ENCODE data around the gene MEP1A.
"Not testable (repeated sequence)": the region's sequence is repeated elsewhere in the genome, so short reads cannot be mapped to it uniquely, and the experiment has no call there.

Gene MEP1A

DNA sequence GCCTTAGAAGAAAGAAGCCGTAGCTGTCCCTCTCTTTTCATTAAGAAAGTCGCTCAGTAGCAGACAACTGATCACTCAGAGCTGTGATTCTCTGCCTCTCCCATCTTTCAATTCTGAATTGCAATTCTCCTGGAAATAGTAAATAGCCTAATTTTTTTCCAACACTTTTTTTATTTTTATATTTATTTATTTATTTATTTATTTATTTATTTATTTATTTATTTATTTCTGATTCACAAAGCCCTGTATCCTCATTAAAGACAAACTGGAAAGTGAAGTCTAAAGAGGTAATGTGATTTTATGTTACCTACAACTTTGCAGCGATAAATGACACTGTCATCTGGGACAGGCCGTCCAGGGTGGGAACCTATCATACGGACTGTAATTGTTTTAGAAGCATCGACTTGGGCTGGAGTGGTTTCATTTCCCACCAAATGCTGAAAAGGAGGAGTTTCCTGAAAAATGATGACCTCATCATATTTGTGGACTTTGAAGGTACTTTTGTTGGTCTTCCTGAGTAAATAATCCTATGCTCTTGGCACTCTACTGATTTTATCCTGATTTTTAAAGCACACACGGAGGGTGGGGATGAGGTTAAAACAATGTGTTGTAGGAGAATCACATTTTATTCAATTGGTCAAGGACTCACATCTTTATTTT lies 41.2 kb downstream of the MEP1A start:
- DNase-seq, result not testable (repeated sequence)

GRCh38 chr6:46834991-46835390 lies 41.8 kb downstream of the MEP1A start:
- not testable (repeated sequence) for DNase-seq

- no peak for DNase-seq
Measured at GRCh38 chr6:46838033-46838432, 44.8 kb downstream of the MEP1A start.

- not testable (repeated sequence) for DNase-seq
Measured at GRCh38 chr6:46842252-46842846, 49.2 kb downstream of the MEP1A start.

DNA sequence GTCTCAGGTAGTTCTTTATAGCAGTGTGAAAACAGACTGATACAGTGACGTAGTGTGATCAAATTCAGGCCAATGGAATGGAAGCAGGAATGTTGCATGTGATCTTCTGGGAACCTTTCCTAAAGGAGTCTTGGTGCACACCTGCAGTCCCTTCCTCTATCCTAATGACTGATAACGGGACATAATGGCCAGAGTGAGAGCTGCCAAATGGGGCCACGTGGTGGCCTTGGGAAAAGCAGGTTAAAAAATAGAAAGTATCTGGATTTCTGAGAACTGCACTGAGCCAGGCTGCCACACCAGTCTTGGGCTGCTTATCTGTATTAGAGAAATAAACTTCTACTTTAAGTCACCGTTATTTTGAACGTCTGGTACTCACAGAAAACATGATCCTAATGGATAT lies 51.9 kb downstream of the MEP1A start:
- DNase-seq, result no peak

GRCh38 chr6:46848684-46849360 lies 55.6 kb downstream of the MEP1A start:
- DNase-seq, result peak; percentile 49

- DNase-seq, result no peak
Measured at GRCh38 chr6:46849361-46849690, 56.1 kb downstream of the MEP1A start.

DNA sequence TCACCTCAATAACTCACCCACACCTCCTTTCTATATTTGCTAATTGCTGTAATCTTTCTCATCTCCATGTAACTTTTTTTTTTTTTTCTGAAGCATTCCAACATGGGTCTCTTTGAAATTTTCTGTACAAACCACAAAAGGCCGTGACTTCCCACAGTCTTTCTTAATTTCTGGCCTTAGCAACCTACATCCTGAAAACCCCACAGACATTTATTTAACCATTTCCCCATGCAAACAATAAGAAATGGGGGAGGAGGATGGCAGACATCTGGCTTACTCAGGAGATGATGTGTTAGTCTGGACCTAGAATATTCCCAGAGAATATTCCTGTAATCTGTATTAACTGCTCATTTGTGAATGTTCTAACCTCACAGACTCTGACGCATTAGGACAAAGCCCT lies 57.6 kb downstream of the MEP1A start:
- no peak for DNase-seq

GRCh38 chr6:46851576-46851975 lies 58.4 kb downstream of the MEP1A start:
- DNase-seq, result not testable (repeated sequence)

- peak; percentile 11 for DNase-seq
Measured at GRCh38 chr6:46855966-46856365, 62.8 kb downstream of the MEP1A start.

GRCh38 chr6:46862381-46862780 lies 69.2 kb downstream of the MEP1A start:
- no peak for DNase-seq

DNA sequence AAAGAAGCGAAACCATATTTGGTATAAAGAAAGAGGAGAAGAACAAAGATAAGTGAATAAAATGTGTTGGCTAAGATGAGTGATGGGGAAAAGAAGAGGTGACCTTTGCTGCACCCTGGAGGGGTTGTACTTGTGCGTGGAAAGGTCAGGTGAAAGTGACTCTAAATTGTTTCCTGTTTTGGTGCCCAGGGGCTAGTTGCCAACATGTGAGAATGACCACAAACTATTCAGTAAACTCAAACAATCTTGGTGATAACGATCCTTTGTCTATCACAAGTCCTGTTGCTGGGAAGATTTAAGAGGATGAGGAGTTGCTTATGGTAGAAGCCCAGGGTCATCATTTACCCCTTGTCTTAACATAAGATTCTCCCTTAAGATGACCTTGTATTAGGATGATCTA lies 70.6 kb downstream of the MEP1A start:
- no peak for DNase-seq

DNA sequence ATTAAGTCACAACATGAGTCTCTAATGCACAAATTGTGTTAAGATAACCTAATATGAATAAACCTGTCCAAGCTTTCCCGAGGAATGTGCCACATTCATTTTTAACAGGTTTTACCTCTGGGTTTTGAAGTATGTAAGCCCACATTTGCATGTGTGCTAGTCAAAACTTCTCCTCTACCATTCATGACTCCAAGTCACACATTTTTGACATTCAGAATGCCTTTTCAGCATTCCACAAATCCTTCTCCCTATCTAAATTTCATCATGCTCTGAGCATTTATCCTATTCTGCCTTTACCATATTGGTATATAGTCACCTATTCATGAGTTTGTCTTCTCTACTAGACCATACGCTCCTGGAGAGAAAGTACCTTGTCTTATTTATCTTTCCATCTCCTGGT lies 72.0 kb downstream of the MEP1A start:
- no peak for DNase-seq

GRCh38 chr6:46867411-46867810 lies 74.2 kb downstream of the MEP1A start:
- no peak for DNase-seq

DNA sequence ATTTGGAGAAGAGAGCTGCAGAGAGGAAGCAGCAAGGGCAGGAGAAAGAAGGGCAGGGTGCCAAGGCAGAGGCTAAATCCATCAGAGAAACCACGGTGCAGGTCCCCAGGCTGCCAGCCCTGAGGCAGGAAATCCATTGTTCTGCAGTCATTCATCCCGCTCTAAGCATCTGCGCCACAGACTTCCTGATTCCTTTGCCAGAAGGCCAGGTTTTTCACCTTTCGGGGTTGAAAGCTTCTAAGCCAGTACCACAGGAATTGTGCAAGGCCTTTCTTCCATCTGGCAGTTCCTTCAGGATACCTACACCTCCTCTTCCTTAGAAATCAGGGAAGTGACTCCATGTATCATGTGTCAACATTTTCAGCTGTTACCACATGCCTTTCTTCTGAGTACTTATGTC lies 82.9 kb downstream of the MEP1A start:
- DNase-seq, result no peak

DNA sequence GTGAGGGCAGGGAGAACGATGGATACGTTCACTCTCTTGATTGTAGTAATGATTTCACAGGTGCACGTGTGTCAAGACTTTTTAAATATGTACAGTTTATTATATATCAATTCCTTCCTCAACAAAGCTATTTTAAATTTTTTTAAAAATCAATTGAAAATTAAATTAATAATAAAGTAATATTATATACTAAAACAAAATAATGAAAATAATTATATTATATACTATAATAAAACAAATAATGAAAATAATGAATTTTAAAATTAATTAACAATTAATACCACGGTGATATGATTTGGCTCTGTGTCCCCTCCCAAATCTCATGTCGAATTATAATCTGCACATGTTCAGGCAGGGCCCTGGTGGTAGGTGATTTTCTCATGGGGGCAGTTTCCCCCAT lies 85.8 kb downstream of the MEP1A start:
- no peak for DNase-seq

DNA sequence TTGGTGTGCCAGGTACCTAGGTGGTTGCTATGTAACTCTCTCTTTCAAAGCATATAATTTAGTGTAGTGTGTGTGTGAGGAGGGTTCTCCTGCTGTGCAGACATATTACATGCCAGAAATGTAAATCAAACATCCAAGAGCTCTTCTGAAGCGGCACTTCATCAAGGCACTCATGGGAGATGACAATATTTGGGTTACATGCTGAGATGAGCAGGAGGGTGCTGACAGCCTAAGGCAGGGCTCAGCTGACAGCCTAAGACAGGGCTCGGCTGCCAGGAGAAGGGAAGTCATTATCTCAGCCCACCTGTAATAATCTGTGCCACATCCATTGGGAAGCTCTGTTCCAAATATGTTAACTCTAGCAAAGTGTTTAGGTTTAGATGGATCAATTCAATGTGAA lies 89.5 kb downstream of the MEP1A start:
- no peak for DNase-seq

- no peak for DNase-seq
Measured at GRCh38 chr6:46888031-46888430, 94.8 kb downstream of the MEP1A start.

DNA sequence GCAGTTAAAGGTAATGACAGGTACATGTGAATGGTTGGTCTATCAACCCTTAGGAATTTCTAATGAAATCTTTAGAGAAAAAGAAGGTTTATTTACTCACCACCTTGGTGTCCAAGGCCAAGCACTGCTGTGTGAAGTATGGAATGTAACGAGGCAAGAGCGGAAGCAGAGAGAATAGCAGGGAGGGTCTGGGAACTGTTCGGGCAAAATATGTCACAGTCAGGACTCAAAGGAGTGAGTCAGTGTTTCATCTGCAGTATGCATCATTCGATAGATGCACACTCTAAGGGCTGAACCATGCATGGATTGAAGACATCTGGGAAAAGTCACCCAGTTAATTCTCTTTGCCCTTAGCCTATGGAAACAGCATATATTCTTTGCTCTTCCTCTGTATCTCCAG lies 95.4 kb downstream of the MEP1A start:
- DNase-seq, result no peak
